ENCODE results near the gene CRYBG2. TPM values are rescaled to one million over a fixed set of nuclear protein-coding genes. Genes with fewer than 3 reads are reported as not detected.
A peak's percentile ranks its signal among the peaks of the same experiment; 100 is the strongest.

Gene CRYBG2
- total RNA-seq, 1 experiment from 2014 or later: 21.1 TPM

DNA sequence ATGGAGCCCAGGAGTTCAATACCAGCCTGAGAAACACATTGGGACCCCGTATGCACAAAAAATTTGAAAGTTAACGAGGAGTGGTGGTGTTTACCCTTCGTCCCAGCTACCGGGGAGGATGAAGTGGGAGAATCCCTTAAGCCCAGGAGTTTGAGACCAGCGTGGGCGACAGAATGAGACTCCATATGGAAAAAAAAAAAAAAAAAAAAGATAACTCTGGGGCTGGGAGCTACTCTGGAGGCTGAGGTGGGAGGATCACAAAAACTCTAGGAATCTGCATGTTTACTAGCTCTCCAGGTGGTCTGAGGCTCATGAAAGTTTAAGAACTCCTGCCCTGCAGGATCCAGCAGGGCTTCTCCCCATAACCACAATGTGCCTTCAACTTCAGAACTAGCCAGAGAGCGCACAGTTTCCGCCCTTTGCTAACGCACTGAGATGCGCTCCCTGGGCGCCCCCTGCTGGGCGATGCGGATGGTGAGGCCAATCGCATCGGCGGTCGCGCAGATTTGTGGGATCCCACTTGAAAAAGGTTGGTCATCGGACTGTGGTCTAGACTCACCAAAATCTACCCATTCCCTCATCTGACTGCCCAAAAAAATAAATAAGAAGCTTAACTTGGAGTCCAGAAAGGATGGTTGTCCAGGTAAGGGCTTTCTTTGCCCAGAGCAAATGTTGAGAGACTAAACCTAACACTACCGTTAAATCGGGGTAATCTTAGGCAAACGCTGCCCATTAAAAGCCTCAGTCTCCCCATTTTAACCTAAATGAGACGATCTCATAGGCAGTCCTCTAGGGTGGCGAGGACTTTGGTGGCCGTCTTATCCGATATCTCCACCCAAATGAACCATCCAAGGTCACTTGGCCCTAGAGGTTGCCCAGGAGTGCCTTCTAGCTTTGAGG lies 9.9 kb upstream of the CRYBG2 start:
- H3K9me3 Mint-ChIP-seq: no peaks in the 10 kb centered on the region
- no peak overlapping the region for H3K4me3 Mint-ChIP-seq

DNA sequence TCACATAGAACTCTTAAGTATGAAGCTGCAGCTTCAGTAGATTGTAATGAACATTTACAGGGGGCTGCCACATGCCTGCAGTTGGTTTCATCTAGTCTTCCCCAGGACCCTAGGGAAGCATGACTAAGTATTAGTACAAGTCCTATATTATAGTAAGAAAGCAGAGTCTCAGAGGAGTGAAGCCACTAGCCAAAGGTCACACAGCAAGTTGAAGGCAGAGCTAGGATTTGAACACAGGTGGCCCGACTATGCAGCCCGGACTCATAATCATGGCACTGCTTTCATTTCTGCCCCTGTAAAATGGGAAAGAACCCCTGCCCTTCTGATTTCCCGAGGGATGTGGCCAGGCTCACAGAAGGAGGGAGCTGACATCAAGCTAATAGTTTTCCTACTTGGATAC lies 8.4 kb upstream of the CRYBG2 start:
- Mint-ChIP-seq H3K27me3 (ENCODE audit: low read depth) (peaks cover 43% of the 10 kb centered on the region), H3K4me3 (no peak overlapping the region), H3K27ac (no peak overlapping the region), H3K4me1 (peaks cover 34% of the 10 kb centered on the region), H3K9me3 (no peaks in the 10 kb centered on the region), H3K36me3 (no peaks in the 10 kb centered on the region)
- no peak for ATAC-seq
- ChIA-PET POLR2A (no interaction called here), CTCF (interaction anchor here (0.8 to 3.6 kb wide), 2 partner anchors 49 to 77 kb away, joined by 5 to 30 read pairs; partner anchors contain the start of gene LIN28A)
- TF ChIP-seq CREB1 (CRISPR knock-in tag; IDR thresholded peaks at IDR 0.05) (no peak), NFATC4 (CRISPR knock-in tag; IDR thresholded peaks at IDR 0.05) (no peak), NFE2L1 (CRISPR knock-in tag; IDR thresholded peaks at IDR 0.05) (no peak)
- TF ChIP-seq, protein P1, sequence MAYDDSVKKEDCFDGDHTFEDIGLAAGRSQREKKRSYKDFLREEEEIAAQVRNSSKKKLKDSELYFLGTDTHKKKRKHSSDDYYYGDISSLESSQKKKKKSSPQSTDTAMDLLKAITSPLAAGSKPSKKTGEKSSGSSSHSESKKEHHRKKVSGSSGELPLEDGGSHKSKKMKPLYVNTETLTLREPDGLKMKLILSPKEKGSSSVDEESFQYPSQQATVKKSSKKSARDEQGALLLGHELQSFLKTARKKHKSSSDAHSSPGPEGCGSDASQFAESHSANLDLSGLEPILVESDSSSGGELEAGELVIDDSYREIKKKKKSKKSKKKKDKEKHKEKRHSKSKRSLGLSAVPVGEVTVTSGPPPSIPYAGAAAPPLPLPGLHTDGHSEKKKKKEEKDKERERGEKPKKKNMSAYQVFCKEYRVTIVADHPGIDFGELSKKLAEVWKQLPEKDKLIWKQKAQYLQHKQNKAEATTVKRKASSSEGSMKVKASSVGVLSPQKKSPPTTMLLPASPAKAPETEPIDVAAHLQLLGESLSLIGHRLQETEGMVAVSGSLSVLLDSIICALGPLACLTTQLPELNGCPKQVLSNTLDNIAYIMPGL (CRISPR knock-in tag; IDR thresholded peaks at IDR 0.05): no peak
- no peak for DNase-seq (ENCODE audit: low spot score)

More for the DNA sequence above, 9.9 kb upstream of the CRYBG2 start:
- H3K36me3 Mint-ChIP-seq: no peaks in the 10 kb centered on the region
- peaks cover 43% of the 10 kb centered on the region for H3K27me3 Mint-ChIP-seq (ENCODE audit: low read depth)
- POLR2A ChIA-PET: interaction anchor here (0.6 kb wide), 2 partner anchors 46 to 75 kb away, joined by 3 read pairs; no protein-coding TSS in a partner anchor
- DNase-seq (ENCODE audit: low spot score): peak; percentile 87
- peak; percentile 54 for ATAC-seq
- H3K4me1 Mint-ChIP-seq: peaks cover 26% of the 10 kb centered on the region
- no peak overlapping the region for H3K27ac Mint-ChIP-seq
- TF ChIP-seq TCF7 (CRISPR knock-in tag; IDR thresholded peaks at IDR 0.05; ENCODE audit: low read depth) (no peak), TEAD1 (CRISPR knock-in tag; IDR thresholded peaks at IDR 0.05) (no peak; the same call in 1 of the 2 replicates), ZNF423 (CRISPR knock-in tag; IDR thresholded peaks at IDR 0.05) (peak; percentile 70; the same call in 1 of the 2 replicates)
- TF ChIP-seq, protein P2, sequence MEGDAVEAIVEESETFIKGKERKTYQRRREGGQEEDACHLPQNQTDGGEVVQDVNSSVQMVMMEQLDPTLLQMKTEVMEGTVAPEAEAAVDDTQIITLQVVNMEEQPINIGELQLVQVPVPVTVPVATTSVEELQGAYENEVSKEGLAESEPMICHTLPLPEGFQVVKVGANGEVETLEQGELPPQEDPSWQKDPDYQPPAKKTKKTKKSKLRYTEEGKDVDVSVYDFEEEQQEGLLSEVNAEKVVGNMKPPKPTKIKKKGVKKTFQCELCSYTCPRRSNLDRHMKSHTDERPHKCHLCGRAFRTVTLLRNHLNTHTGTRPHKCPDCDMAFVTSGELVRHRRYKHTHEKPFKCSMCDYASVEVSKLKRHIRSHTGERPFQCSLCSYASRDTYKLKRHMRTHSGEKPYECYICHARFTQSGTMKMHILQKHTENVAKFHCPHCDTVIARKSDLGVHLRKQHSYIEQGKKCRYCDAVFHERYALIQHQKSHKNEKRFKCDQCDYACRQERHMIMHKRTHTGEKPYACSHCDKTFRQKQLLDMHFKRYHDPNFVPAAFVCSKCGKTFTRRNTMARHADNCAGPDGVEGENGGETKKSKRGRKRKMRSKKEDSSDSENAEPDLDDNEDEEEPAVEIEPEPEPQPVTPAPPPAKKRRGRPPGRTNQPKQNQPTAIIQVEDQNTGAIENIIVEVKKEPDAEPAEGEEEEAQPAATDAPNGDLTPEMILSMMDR (IDR thresholded peaks at IDR 0.05): peak; percentile 79
- TF ChIP-seq, protein P1 (CRISPR knock-in tag; IDR thresholded peaks at IDR 0.05): 0 out of 2 replicates have a peak, but pooled peaks have one; percentile 50
- TF ChIP-seq, protein P3, sequence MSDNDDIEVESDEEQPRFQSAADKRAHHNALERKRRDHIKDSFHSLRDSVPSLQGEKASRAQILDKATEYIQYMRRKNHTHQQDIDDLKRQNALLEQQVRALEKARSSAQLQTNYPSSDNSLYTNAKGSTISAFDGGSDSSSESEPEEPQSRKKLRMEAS (CRISPR knock-in tag; IDR thresholded peaks at IDR 0.05): peak; percentile 33; the same call in 1 of the 2 replicates
- CTCF ChIA-PET: interaction anchor here (0.6 to 3.6 kb wide), 28 partner anchors 9 to 791 kb away, joined by 3 to 30 read pairs (median 4); partner anchors contain the start of genes CD52, CRYBG2 and SLC9A1

DNA sequence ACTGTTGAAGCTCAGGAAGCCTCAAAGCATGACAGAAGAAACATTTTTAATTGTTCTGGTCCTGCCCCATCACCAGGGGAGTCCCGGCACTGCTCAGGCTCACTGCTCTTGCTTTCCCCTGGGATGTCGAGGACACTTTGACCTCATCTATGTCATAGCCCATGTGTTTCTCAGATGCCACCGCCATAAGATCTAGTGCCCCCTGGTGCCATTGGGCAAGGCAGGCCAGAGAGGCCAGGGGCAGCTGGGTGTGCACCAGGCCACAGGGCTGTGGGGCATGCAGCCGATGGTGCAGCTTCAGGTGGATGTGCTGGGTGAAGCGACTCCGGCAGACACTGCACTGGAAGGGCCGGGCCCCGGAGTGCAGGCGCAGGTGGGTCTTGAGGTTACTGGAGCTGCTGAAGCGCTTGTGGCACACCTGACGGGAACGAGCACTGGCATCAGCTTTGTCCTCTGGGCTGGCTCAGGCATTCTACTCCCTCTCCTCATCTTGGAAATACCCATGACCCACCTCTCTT lies 7.7 kb upstream of the CRYBG2 start:
- Mint-ChIP-seq H3K4me3 (peak overlapping the region; percentile 14), H3K27me3 (ENCODE audit: low read depth) (peaks cover 43% of the 10 kb centered on the region), H3K36me3 (no peaks in the 10 kb centered on the region), H3K27ac (no peak overlapping the region), H3K4me1 (peaks cover 39% of the 10 kb centered on the region), H3K9me3 (no peaks in the 10 kb centered on the region)
- DNase-seq (ENCODE audit: low spot score) (no peak), ATAC-seq (no peak)
- ChIA-PET CTCF (interaction anchor here (0.8 to 3.6 kb wide), 3 partner anchors 8 to 77 kb away, joined by 3 to 30 read pairs (median 4); no protein-coding TSS in a partner anchor), POLR2A (no interaction called here)
- TF ChIP-seq NFE2L1 (CRISPR knock-in tag; IDR thresholded peaks at IDR 0.05): no peak
- TF ChIP-seq NFYB (CRISPR knock-in tag; conservative IDR thresholded peaks at IDR 0.05; ENCODE audit: low read depth): no peak
- no peak for TF ChIP-seq NFATC4 (CRISPR knock-in tag; IDR thresholded peaks at IDR 0.05)
- no peak for TF ChIP-seq ZNF219 (CRISPR knock-in tag; IDR thresholded peaks at IDR 0.05; ENCODE audit: borderline replicate concordance)
- TF ChIP-seq ZNF121 (CRISPR knock-in tag; IDR thresholded peaks at IDR 0.05): no peak
- TF ChIP-seq GRHL2 (CRISPR knock-in tag; IDR thresholded peaks at IDR 0.05; ENCODE audit: insufficient replicate concordance, severe bottlenecking): no peak
- no peak for TF ChIP-seq FOXJ3 (CRISPR knock-in tag; IDR thresholded peaks at IDR 0.05; ENCODE audit: borderline replicate concordance)
- TF ChIP-seq ZNF423 (CRISPR knock-in tag; IDR thresholded peaks at IDR 0.05): no peak
- TF ChIP-seq, protein P4, sequence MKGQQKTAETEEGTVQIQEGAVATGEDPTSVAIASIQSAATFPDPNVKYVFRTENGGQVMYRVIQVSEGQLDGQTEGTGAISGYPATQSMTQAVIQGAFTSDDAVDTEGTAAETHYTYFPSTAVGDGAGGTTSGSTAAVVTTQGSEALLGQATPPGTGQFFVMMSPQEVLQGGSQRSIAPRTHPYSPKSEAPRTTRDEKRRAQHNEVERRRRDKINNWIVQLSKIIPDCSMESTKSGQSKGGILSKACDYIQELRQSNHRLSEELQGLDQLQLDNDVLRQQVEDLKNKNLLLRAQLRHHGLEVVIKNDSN (CRISPR knock-in tag; IDR thresholded peaks at IDR 0.05): no peak
- TF ChIP-seq, protein P5, sequence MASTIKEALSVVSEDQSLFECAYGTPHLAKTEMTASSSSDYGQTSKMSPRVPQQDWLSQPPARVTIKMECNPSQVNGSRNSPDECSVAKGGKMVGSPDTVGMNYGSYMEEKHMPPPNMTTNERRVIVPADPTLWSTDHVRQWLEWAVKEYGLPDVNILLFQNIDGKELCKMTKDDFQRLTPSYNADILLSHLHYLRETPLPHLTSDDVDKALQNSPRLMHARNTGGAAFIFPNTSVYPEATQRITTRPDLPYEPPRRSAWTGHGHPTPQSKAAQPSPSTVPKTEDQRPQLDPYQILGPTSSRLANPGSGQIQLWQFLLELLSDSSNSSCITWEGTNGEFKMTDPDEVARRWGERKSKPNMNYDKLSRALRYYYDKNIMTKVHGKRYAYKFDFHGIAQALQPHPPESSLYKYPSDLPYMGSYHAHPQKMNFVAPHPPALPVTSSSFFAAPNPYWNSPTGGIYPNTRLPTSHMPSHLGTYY (CRISPR knock-in tag; IDR thresholded peaks at IDR 0.05): no peak
- no peak for TF ChIP-seq ZNF232 (CRISPR knock-in tag; IDR thresholded peaks at IDR 0.05)
- no peak for TF ChIP-seq JUN (CRISPR knock-in tag; IDR thresholded peaks at IDR 0.05)
- no peak for TF ChIP-seq CREB1 (CRISPR knock-in tag; IDR thresholded peaks at IDR 0.05)
- TF ChIP-seq JAZF1 (CRISPR knock-in tag; IDR thresholded peaks at IDR 0.05): no peak
- no peak for TF ChIP-seq ETV6 (CRISPR knock-in tag; IDR thresholded peaks at IDR 0.05)
- no peak for TF ChIP-seq ZNF138 (CRISPR knock-in tag; conservative IDR thresholded peaks at IDR 0.05)

All from WTC11 (cell line).